Peyer's patch (tissue), 4 donors: Measurements from ENCODE around the gene ASB13.
A peak's percentile ranks its signal among the peaks of the same experiment; 100 is the strongest.

ENCODE experiments used
- POLR2A ChIP-seq, 2 donors: fragments of 450-650 bp; IDR thresholded peaks; one replicate each; pipeline ENCODE4 v1.5.1; 2017; ENCODE audit warnings: antibody characterized with exemption in 2 of 2, mild to moderate bottlenecking in 2 of 2, moderate library complexity in 2 of 2
- TF ChIP-seq, protein P1 (sequence below), 6 experiments: fragments of 450-650 bp in 4 of 6; fragments of 200-600 bp in 2 of 6; sonication (generic) in 1 of 6; IDR thresholded peaks; one replicate each; pipeline ENCODE4 v1.5.1; 2017 to 2019; ENCODE audit warnings: antibody characterized with exemption in 6 of 6, mild to moderate bottlenecking in 3 of 6, moderate library complexity in 1 of 6

DNA sequence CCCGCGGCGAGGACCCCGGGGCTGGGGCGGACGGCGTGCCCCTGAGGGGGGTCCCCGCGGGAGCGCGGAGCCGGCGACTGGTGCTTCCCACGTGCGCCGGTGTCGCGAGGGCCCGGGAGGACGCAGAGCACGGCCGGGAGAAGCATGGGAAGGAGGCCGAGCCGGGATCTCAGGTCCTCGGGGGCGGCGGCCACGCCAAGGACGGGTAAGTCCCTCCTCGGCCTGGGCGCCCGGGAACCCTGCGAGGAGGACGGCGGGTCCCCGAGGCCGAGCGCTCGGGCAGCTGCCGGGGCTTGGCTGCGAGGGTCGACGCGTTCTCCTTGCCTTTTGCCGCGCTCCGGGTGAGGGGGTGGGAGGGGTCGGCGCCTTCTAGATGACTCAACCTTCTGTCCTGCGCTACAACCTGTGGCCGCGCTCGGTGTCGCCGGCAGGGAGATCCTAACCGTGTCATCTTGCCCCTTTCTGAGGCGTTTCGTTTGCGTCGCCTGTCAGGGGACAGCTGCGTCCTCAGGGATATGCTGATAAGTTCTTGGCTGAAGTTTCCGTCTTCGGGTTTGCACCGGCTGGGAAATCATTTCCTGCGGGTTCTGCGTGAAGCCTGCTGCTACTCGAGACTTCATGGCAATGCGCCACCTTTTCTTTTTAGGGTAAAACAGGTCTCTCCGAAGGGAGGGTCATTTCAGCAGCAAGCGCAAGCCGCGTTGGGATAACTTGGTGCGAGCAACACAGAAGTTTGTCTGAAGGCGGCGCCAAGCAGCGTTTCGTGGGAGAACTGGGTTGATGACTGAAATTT, 18.8 kb upstream of the ASB13 start:
- no peak for TF ChIP-seq POLR2A (IDR thresholded peaks at IDR 0.05)
- TF ChIP-seq, protein P1, sequence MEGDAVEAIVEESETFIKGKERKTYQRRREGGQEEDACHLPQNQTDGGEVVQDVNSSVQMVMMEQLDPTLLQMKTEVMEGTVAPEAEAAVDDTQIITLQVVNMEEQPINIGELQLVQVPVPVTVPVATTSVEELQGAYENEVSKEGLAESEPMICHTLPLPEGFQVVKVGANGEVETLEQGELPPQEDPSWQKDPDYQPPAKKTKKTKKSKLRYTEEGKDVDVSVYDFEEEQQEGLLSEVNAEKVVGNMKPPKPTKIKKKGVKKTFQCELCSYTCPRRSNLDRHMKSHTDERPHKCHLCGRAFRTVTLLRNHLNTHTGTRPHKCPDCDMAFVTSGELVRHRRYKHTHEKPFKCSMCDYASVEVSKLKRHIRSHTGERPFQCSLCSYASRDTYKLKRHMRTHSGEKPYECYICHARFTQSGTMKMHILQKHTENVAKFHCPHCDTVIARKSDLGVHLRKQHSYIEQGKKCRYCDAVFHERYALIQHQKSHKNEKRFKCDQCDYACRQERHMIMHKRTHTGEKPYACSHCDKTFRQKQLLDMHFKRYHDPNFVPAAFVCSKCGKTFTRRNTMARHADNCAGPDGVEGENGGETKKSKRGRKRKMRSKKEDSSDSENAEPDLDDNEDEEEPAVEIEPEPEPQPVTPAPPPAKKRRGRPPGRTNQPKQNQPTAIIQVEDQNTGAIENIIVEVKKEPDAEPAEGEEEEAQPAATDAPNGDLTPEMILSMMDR (IDR thresholded peaks at IDR 0.05): peak in 4 of 6 experiments; percentile 24 to 39 (median 34)
